Inferior parietal cortex (tissue), 1 donor: Measurements from ENCODE around the gene MEX3A.
"Not testable (repeated sequence)": the region's sequence is repeated elsewhere in the genome, so short reads cannot be mapped to it uniquely, and the experiment has no call there.

Experiments
- DNase-seq: peaks from one replicate; pipeline ENCODE4 v3.0.0-alpha.2; 2016; ENCODE audit errors: extremely low spot score

The MEX3A gene

GRCh38 chr1:156055281-156056048 lies 26.8 kb downstream of the MEX3A start:
- no peak for DNase-seq

- DNase-seq: peak; percentile 99
Observed at GRCh38 chr1:156054500-156055280, 27.6 kb downstream of the MEX3A start, which contains the start of gene LAMTOR2. LAMTOR2 (plus strand) TSS chr1:156054782; CDS start chr1:156054890, 108 bp downstream.

- DNase-seq: peak; percentile 73
Observed at GRCh38 chr1:156053768-156054499, 28.3 kb downstream of the MEX3A start, which contains the start of gene UBQLN4. UBQLN4 (minus strand) TSS chr1:156053798; CDS start chr1:156053701, 97 bp downstream.

- DNase-seq: no peak
Observed at GRCh38 chr1:156052862-156053767, 29.1 kb downstream of the MEX3A start.

- DNase-seq: no peak
Observed at GRCh38 chr1:156051011-156051725, 31.1 kb downstream of the MEX3A start.

- DNase-seq: no peak
Observed at GRCh38 chr1:156050376-156050775, 31.9 kb downstream of the MEX3A start.

- DNase-seq: no peak
Observed at GRCh38 chr1:156048663-156049258, 33.5 kb downstream of the MEX3A start.

- DNase-seq: no peak
Observed at GRCh38 chr1:156045076-156045475, 37.2 kb downstream of the MEX3A start.

- DNase-seq: no peak
Observed at GRCh38 chr1:156042828-156043227, 39.4 kb downstream of the MEX3A start.

GRCh38 chr1:156034991-156035390 lies 47.3 kb downstream of the MEX3A start:
- DNase-seq: not testable (repeated sequence)

GRCh38 chr1:156033011-156033410 lies 49.3 kb downstream of the MEX3A start:
- DNase-seq: no peak

GRCh38 chr1:156026588-156026987 lies 55.7 kb downstream of the MEX3A start:
- no peak for DNase-seq

GRCh38 chr1:156025876-156026275 lies 56.4 kb downstream of the MEX3A start:
- DNase-seq: no peak

- DNase-seq: no peak
Observed at GRCh38 chr1:156024801-156025200, 57.5 kb downstream of the MEX3A start.
